ENCODE data around the gene NFKBIE. TPM values are rescaled to one million over a fixed set of nuclear protein-coding genes. Genes with fewer than 3 reads are reported as not detected.

Gene NFKBIE
- total and polyA plus RNA-seq, 9 of the 15 experiments (the other 6 are each of a cell fraction or from before 2014, with no cell fraction given): 2.1 to 16.4 (median 11.7) TPM

GRCh38 chr6:44245912-44246662 is 19.3 kb downstream of the NFKBIE start (continued):
- TF ChIP-seq BRF2 (IDR thresholded peaks at IDR 0.05; ENCODE audit: borderline replicate concordance, insufficient read depth, insufficient read length) (no peak), TAF9B (IDR thresholded peaks at IDR 0.05; ENCODE audit: partially characterized antibody) (no peak), HNRNPL (IDR thresholded peaks at IDR 0.05; ENCODE audit: low read depth, low read length) (no peak), TGIF2 (CRISPR knock-in tag; IDR thresholded peaks at IDR 0.05) (0 out of 2 replicates have a peak, but pooled peaks have one; percentile 34), SAFB (IDR thresholded peaks at IDR 0.05; ENCODE audit: borderline replicate concordance, low read depth, low read length) (no peak), PYGO2 (tag; IDR thresholded peaks at IDR 0.05) (no peak), ETV6 (IDR thresholded peaks at IDR 0.05; ENCODE audit: borderline replicate concordance in 1 of 2, low read depth in 2 of 2, low read length in 1 of 2) (no peak), ETV6 (CRISPR knock-in tag; IDR thresholded peaks at IDR 0.05; ENCODE audit: borderline replicate concordance) (no peak), VEZF1 (CRISPR knock-in tag; IDR thresholded peaks at IDR 0.05) (peak; percentile 73), SP1 (CRISPR knock-in tag; IDR thresholded peaks at IDR 0.05) (no peak), ZNF280A (IDR thresholded peaks at IDR 0.05; ENCODE audit: low read depth, partially characterized antibody) (no peak), NBN (IDR thresholded peaks at IDR 0.05; ENCODE audit: low read depth) (no peak), ZNF354B (CRISPR knock-in tag; IDR thresholded peaks at IDR 0.05) (no peak), ZNF23 (CRISPR knock-in tag; IDR thresholded peaks at IDR 0.05) (no peak), FOXO4 (CRISPR knock-in tag; IDR thresholded peaks at IDR 0.05) (no peak), RBM39 (optimal IDR thresholded peaks at IDR 0.05; ENCODE audit: low read depth, low read length) (no peak), CHAMP1 (IDR thresholded peaks at IDR 0.05) (no peak), TCF7 (IDR thresholded peaks at IDR 0.05; ENCODE audit: borderline replicate concordance) (no peak), SP2 (IDR thresholded peaks at IDR 0.05; ENCODE audit: extremely low read depth, low read depth, low read length, poor library complexity, severe bottlenecking) (no peak), EWSR1 (IDR thresholded peaks at IDR 0.05; ENCODE audit: borderline replicate concordance, low read depth, partially characterized antibody) (no peak)
